ENCODE data around the gene GRIK3. TPM values are rescaled to one million over a fixed set of nuclear protein-coding genes. Genes with fewer than 3 reads are reported as not detected.

The GRIK3 gene
- polyA plus RNA-seq, 2 of the 4 experiments (the other 2 are of a cell fraction) = not detected

DNA sequence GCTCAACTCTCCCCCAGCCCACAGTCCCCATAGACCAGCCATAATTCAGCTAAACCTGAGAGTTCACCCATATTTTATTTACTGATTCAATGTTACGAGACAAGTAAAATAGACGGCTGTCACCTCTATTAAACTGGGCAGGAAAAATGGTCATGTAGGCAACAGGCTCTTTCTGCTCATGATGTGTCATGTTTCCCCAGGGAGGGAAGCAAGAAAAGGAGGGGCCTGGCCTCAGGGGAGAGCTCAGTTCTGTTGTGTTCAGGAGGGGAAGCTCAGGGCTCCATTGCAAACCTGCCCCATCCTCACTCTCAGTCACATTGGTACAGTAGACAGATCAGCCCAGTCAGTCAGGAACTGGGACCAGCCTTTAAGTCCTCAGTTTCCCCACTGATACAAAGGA lies 12.8 kb downstream of the GRIK3 start:
- DNase-seq (ENCODE audit: low read depth in 1 of 2, low spot score in 1 of 2) (no peak), FAIRE-seq (no peak), ATAC-seq (no peak)
- H3K9me3 ChIP-seq = no peaks in the 10 kb centered on the region
- TF ChIP-seq ZNF302 (CRISPR knock-in tag; IDR thresholded peaks at IDR 0.05) (no peak), CBX2 (IDR thresholded peaks at IDR 0.05; ENCODE audit: borderline replicate concordance, low read depth) (no peak), FOXS1 (CRISPR knock-in tag; IDR thresholded peaks at IDR 0.05) (no peak), ZFP36 (IDR thresholded peaks at IDR 0.05; ENCODE audit: borderline replicate concordance, partially characterized antibody) (no peak), TP53 (CRISPR knock-in tag; IDR thresholded peaks at IDR 0.05) (no peak), SMC3 (IDR thresholded peaks at IDR 0.05) (no peak), CBX8 (IDR thresholded peaks at IDR 0.05) (no peak), EHF (CRISPR knock-in tag; IDR thresholded peaks at IDR 0.05) (no peak), CHD4 (IDR thresholded peaks at IDR 0.05; ENCODE audit: borderline replicate concordance) (no peak)
- TF ChIP-seq, protein P1, sequence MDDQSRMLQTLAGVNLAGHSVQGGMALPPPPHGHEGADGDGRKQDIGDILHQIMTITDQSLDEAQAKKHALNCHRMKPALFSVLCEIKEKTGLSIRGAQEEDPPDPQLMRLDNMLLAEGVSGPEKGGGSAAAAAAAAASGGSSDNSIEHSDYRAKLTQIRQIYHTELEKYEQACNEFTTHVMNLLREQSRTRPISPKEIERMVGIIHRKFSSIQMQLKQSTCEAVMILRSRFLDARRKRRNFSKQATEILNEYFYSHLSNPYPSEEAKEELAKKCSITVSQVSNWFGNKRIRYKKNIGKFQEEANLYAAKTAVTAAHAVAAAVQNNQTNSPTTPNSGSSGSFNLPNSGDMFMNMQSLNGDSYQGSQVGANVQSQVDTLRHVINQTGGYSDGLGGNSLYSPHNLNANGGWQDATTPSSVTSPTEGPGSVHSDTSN (IDR thresholded peaks at IDR 0.05) = no peak
- H3K4me3 ChIP-seq = no peak overlapping the region
- 37% methylated on average over 2 of the region's 2 CpGs for WGBS (ENCODE audit: missing lambda C conversion rate)
- ChIA-PET POLR2A (no interaction called here), CTCF (no interaction called here)
- no peak overlapping the region for H3K4me2 ChIP-seq
- H3K27ac ChIP-seq = no peak overlapping the region
- no peaks in the 10 kb centered on the region for H3K4me1 ChIP-seq

DNA sequence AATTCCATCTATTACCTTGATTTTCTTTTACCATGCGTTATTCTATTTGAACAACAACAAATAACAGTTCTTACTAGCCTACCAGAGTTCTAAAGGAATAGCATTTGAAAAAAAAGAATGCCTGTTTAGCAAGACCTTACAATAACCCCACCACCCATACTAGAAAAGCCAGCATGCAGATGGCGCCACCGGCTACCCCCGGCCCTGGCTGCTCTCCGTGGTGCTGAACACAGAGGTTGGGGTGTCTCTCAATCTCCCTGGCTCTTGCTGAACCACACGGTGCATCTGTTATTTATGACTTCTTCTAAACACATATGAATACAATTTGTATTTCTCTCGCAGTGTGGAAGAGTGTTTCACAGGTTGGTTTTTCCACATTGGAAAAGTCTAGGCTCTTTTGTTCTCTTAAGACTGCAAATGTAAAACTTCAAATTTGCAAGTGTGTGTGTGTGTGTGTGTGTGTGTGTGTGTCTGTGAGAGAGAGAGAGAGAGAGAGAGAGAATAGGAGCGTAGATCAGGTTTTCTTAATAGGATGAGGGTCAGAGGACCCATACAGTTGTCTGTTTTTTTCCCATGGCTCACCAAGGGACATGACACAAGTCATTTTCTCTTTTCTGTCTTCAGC lies 13.6 kb downstream of the GRIK3 start:
- H3K4me1 ChIP-seq = no peaks in the 10 kb centered on the region
- POLR2A ChIA-PET = no interaction called here
- H3K9me3 ChIP-seq = no peaks in the 10 kb centered on the region
- CTCF ChIA-PET = no interaction called here
- no peak overlapping the region for H3K4me3 ChIP-seq
- H3K4me2 ChIP-seq = no peak overlapping the region
- 11% methylated on average over 8 of the region's 8 CpGs for WGBS (ENCODE audit: missing lambda C conversion rate)
- no peak for ATAC-seq
- TF ChIP-seq ZSCAN20 (CRISPR knock-in tag; IDR thresholded peaks at IDR 0.05) (no peak), EHMT2 (IDR thresholded peaks at IDR 0.05; ENCODE audit: low read depth) (0 out of 2 replicates have a peak, but pooled peaks have one; percentile 50)
- TF ChIP-seq, protein P2, sequence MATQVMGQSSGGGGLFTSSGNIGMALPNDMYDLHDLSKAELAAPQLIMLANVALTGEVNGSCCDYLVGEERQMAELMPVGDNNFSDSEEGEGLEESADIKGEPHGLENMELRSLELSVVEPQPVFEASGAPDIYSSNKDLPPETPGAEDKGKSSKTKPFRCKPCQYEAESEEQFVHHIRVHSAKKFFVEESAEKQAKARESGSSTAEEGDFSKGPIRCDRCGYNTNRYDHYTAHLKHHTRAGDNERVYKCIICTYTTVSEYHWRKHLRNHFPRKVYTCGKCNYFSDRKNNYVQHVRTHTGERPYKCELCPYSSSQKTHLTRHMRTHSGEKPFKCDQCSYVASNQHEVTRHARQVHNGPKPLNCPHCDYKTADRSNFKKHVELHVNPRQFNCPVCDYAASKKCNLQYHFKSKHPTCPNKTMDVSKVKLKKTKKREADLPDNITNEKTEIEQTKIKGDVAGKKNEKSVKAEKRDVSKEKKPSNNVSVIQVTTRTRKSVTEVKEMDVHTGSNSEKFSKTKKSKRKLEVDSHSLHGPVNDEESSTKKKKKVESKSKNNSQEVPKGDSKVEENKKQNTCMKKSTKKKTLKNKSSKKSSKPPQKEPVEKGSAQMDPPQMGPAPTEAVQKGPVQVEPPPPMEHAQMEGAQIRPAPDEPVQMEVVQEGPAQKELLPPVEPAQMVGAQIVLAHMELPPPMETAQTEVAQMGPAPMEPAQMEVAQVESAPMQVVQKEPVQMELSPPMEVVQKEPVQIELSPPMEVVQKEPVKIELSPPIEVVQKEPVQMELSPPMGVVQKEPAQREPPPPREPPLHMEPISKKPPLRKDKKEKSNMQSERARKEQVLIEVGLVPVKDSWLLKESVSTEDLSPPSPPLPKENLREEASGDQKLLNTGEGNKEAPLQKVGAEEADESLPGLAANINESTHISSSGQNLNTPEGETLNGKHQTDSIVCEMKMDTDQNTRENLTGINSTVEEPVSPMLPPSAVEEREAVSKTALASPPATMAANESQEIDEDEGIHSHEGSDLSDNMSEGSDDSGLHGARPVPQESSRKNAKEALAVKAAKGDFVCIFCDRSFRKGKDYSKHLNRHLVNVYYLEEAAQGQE (IDR thresholded peaks at IDR 0.05) = peak; percentile 92
- no peak for FAIRE-seq
- H3K27ac ChIP-seq = no peak overlapping the region
- DNase-seq (ENCODE audit: low read depth in 1 of 2, low spot score in 1 of 2) = no peak

DNA sequence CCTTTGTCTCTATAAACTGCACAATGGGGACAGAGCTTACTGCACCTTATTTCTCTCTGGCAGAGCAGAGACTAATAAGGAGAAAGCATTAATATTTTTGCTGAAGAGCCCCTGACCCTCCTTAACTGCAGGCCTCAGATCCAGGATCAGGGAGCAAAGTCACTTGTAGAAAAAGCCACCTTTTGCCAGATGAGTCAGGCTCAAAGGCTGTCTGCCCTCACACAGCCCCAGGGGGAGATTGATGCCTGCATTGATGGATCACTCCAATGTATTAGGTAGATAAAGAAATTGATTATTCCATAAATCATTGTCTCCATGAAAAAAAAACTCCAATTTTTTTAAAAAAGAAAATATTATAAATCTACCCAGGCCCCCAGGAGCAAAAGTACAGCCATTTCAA lies 15.8 kb downstream of the GRIK3 start:
- no peak for FAIRE-seq
- POLR2A ChIA-PET = no interaction called here
- no peak for ATAC-seq
- Histone ChIP-seq H3K4me3 (no peak overlapping the region), H3K9me3 (no peaks in the 10 kb centered on the region), H3K4me1 (no peaks in the 10 kb centered on the region), H3K4me2 (no peak overlapping the region), H3K27ac (no peak overlapping the region)
- no peak for DNase-seq (ENCODE audit: low read depth in 1 of 2, low spot score in 1 of 2)
- CTCF ChIA-PET = interaction anchor here (0.8 kb wide), 1 partner anchor 22 kb away, joined by 4 read pairs; no protein-coding TSS in a partner anchor
- no peak for TF ChIP-seq BHLHE40 (IDR thresholded peaks at IDR 0.05; ENCODE audit: low read depth, low read length)
- TF ChIP-seq SMC3 (IDR thresholded peaks at IDR 0.05) = no peak
- TF ChIP-seq KDM5A (IDR thresholded peaks at IDR 0.05) = no peak
- TF ChIP-seq RAD21 (conservative IDR thresholded peaks at IDR 0.05 in 1 of 2, IDR thresholded peaks at IDR 0.05 in 1 of 2) = no peak
- no peak for TF ChIP-seq CBX2 (IDR thresholded peaks at IDR 0.05; ENCODE audit: borderline replicate concordance, low read depth)
- TF ChIP-seq ZNF302 (CRISPR knock-in tag; IDR thresholded peaks at IDR 0.05) = no peak
- TF ChIP-seq NPAS2 (CRISPR knock-in tag; IDR thresholded peaks at IDR 0.05; ENCODE audit: borderline replicate concordance) = no peak
- TF ChIP-seq, protein P3, sequence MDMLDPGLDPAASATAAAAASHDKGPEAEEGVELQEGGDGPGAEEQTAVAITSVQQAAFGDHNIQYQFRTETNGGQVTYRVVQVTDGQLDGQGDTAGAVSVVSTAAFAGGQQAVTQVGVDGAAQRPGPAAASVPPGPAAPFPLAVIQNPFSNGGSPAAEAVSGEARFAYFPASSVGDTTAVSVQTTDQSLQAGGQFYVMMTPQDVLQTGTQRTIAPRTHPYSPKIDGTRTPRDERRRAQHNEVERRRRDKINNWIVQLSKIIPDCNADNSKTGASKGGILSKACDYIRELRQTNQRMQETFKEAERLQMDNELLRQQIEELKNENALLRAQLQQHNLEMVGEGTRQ (IDR thresholded peaks at IDR 0.05) = no peak
